LHCN-M2 (cell line): ENCODE data around the gene SFT2D3. TPM values are rescaled to one million over a fixed set of nuclear protein-coding genes. Genes with fewer than 3 reads are reported as not detected.

Source experiments
- DNase-seq: peaks from one replicate; pipeline ENCODE4 v3.0.0-alpha.2; 2012; ENCODE audit warnings: low read depth
- polyA plus RNA-seq: library from polyadenylated mRNA; unstranded; fragments of >200 nt; gene quantifications from one replicate; pipeline ENCODE4 v1.2.1, GENCODE V29; 2012; ENCODE audit warnings: missing spikeins
- total RNA-seq: library from RNA; depleted of rRNA; stranded (reverse); fragments of >200 nt; gene quantifications from 2 replicates; pipeline ENCODE4 v1.2.3, GENCODE V29; 2014; rRNA removed

SFT2D3 gene
- total RNA-seq = 6.0 and 6.5 TPM in 2 replicates
- not detected for polyA plus RNA-seq

DNA sequence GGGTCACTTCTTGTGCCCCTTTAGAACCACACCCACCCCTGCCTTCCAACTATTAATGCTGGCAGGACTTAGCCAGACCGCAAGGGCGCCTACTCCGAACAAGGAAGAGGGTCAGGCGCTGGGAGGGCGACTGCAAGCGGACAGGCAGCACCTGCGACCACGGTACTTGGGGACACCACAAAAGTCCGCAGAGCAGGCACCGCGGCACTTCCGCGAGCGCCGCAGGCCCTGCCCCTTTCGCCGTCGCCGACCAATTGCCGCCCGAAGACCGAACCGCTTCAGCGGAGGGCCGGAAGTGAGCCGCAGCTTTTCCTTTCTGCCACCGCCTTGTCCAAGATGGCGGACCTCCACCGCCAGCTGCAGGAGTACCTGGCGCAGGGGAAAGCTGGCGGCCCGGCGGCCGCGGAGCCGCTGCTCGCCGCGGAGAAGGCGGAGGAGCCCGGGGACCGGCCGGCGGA is at the start of gene SFT2D3:
Gene SFT2D3, plus strand, starts transcription at position 305 of the 458 bp plus-strand sequence. Its CDS starts 32 bp downstream, at position 337.
- DNase-seq = peak; percentile 84

- DNase-seq = no peak
Measured at GRCh38 chr2:127651971-127652550, 49.2 kb upstream of the SFT2D3 start.

GRCh38 chr2:127652786-127653357 is 48.4 kb upstream of the SFT2D3 start:
- no peak for DNase-seq

GRCh38 chr2:127653421-127654083 is 47.7 kb upstream of the SFT2D3 start:
- no peak for DNase-seq

DNA sequence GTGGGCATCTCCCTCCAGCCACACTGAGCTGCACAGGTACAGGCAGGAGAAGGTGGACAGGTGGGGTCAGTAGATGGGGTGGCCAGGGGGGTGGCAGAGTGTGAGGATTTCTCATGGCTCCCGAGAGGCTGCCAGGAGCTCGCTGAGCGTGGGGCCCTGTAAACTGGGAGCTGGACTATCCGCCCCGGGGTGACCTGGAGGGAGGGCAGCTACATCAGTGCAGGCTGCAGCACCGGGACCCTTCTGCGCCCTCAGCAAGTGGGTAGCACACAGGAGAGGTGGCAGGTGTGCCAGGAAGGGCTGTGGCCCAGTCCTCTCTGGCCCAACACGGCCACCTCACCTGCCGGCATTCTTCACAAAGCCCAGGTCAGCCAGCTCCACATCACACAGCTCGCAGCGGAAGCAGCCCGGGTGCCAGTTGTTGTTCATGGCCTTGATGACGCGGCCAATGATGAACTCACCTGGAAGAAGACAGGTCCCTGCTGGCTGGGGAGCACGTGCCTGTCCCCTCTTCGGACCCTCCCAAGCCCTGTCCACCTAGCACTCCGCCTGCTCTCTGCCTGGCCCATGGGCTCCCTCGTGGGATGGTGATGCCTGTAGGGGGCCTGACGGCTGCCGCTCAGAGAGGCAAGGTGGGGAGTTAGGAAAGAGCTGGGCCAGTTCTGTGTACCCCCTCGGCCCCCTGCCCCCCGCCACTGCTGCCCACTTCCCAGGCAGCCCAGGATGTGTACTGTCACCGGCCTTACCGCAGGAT is 47.0 kb upstream of the SFT2D3 start:
- DNase-seq = no peak

DNA sequence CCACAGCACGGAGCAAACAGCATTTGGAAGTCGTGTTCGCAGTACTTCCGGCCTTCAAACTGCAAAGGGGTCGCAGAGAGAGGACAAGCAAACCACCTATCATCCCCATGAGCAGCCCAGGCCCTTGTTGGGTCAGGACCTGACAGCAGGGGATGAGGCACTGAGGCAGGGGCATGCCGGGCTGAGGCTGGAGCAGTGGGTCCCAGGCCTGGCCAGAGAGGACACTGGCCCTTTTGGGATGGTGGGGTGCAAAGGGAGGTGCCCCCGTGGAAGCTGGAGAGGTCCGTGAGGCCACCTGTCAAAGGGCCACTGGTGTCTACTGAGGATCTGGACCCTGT is 46.5 kb upstream of the SFT2D3 start:
- no peak for DNase-seq

DNA sequence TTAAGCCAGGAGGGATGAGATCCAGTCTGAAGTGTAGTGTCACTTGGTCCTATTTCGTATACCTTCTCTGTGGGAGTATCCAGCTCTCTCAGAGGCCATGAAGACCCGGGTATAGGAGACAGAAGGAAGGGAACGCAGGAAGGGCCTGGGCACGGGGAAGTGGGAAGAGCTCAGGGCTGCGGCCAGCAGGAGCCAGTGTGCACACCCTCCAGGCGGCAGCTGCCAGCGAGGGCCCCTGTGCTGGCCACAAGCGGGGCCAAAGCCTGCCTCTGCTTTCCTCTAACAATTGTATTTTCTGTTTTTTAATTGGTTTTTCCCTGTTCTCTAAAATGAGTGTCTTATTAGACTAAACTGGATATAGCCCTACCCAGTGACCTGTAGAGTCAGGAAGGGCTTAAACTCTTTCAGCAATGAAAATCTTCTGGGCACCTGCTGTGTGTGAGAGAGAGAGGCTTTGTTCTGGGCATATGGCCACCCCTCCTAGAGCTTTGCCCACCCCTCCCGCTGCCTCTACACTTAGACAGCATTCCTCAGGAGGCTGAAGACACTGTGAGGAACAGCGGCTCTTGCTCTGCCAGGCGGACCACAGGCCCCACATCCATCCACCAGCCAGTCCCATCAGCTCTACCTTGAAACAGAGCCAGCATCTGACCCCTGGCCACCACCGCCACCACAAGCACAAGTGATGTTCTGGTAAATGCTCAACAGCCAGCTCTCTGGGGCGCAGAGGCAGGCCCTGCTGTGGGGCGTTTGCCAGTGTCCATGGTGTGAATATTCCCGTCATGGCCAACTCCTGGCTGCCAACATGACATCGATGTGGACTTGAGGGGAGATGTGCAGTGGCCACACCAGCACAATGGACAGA is 45.9 kb upstream of the SFT2D3 start:
- DNase-seq = no peak

GRCh38 chr2:127656569-127657231 is 44.6 kb upstream of the SFT2D3 start:
- DNase-seq = no peak

GRCh38 chr2:127657232-127657595 is 44.1 kb upstream of the SFT2D3 start:
- DNase-seq = no peak

DNA sequence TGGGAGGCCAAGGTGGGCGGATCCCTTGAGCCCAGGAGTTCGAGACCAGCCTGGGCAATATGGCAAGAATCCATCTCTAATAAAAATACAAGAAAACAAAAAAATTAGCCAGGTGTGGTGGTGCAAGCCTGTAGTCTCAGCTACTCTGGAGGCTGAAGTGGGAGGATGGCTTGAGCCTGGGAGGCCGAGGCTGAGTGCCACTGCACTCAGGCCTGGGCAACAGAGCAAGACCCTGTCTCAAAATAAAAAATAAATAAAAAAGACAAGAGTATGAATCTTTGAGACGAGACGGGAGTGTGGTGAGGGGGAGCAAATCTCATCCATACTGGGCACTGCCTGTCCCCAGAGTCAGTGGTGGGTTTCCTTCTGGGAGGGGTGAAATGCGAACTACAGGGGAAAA is 43.2 kb upstream of the SFT2D3 start:
- no peak for DNase-seq

- no peak for DNase-seq
Measured at GRCh38 chr2:127658641-127659407, 42.5 kb upstream of the SFT2D3 start.

GRCh38 chr2:127659408-127660290 is 41.6 kb upstream of the SFT2D3 start:
- DNase-seq = no peak

GRCh38 chr2:127660291-127660578 is 41.1 kb upstream of the SFT2D3 start:
- no peak for DNase-seq

DNA sequence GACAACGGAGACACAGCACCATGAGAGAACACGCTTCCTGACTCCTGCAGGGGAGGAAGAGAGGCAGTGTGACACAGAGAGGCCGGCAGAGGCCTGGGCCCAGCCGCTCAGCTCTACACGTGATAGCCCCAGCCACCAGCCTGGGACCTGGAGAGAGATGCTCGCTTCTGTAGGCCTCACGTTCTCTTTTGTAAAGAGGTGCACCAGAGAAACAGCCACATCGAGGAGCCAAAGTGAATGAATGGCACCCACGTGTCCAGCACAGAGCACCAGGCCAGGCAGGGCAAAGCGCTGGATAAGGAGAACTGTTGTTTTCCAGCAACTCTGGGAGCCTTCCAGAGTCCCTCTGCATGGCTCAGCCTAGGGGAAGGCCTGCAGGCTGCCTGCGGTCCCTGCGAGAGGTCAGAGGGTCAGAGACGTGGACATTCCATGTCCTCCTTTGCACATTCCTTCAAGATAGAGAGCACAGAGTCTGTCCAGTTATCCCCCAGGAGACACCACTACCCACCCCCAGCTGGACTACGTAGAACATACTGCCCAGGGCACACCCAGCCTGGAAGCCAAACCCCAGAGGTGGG is 40.1 kb upstream of the SFT2D3 start:
- DNase-seq = peak; percentile 72

GRCh38 chr2:127661949-127662510 is 39.3 kb upstream of the SFT2D3 start:
- no peak for DNase-seq

GRCh38 chr2:127662937-127663565 is 38.2 kb upstream of the SFT2D3 start:
- no peak for DNase-seq

GRCh38 chr2:127663566-127664064 is 37.7 kb upstream of the SFT2D3 start:
- no peak for DNase-seq
